ENCODE results near the gene SLC35F1. TPM values are rescaled to one million over a fixed set of nuclear protein-coding genes. Genes with fewer than 3 reads are reported as not detected.

Gene SLC35F1
- total and polyA plus RNA-seq, 10 of the 15 experiments (the other 5 are each of a cell fraction or from before 2014, with no cell fraction given), result 0.01 TPM; not detected in 9

- FAIRE-seq (no peak), ATAC-seq (no peak), DNase-seq (ENCODE audit: low read depth, low spot score) (no peak)
- Histone ChIP-seq H3K79me2 (ENCODE audit: control insufficient read depth, insufficient read depth, low read length) (no peaks in the 10 kb centered on the region), H2AFZ (ENCODE audit: control insufficient read depth, low read depth, low read length) (no peak overlapping the region), H3K4me2 (ENCODE audit: control insufficient read depth, insufficient read depth) (no peak overlapping the region), H4K20me1 (ENCODE audit: control insufficient read depth, insufficient read depth) (no peaks in the 10 kb centered on the region), H3K4me3 (no peak overlapping the region), H3K4me1 (ENCODE audit: control insufficient read depth, insufficient read depth, low read length) (no peaks in the 10 kb centered on the region), H3K27me3 (replicated peaks in 1 of 2; ENCODE audit: control insufficient read depth in 2 of 2, insufficient read depth in 2 of 2, low read length in 1 of 2) (no peaks in the 10 kb centered on the region; a peak in 1 of 4 replicates), H3K9me3 (replicated peaks; ENCODE audit: control insufficient read depth, insufficient read depth, low read length) (no peaks in the 10 kb centered on the region), H3K9ac (ENCODE audit: control insufficient read depth, insufficient read depth, low read length) (no peak overlapping the region), H3K36me3 (ENCODE audit: control insufficient read depth in 2 of 2, insufficient read depth in 2 of 2, low read length in 1 of 2) (no peaks in the 10 kb centered on the region), H3K27ac (ENCODE audit: control insufficient read depth, insufficient read depth) (no peak overlapping the region)
- ChIA-PET SMC1A (ENCODE audit: uncharacterized antibody, unreplicated experiment) (interaction anchor here (0.7 kb wide), 1 partner anchor 566 kb away, joined by 3 read pairs; no protein-coding TSS in a partner anchor), POLR2A (no interaction called here), RAD21 (ENCODE audit: unreplicated experiment) (no interaction called here), CTCF (no interaction called here)
- intact Hi-C loops (cut with micrococcal nuclease; ENCODE audit: unreplicated experiment) (no loop called here), in situ Hi-C loops (cut with MboI) (no loop called here)
- no TSS peak for BruUV-seq (replicated peaks)
- TF ChIP-seq RCOR1 (conservative IDR thresholded peaks at IDR 0.05; ENCODE audit: low read depth, low read length) (no peak), RAD21 (IDR thresholded peaks at IDR 0.05; ENCODE audit: insufficient read depth, low read depth, low read length) (no peak), BMI1 (IDR thresholded peaks at IDR 0.05; ENCODE audit: borderline replicate concordance) (no peak)
- WGBS (ENCODE audit: insufficient coverage, insufficient replicate concordance, low lambda C conversion rate, missing lambda C conversion rate), result 72% methylated on average over 2 of the region's 2 CpGs
Measured at GRCh38 chr6:118016532-118016931, 109.5 kb downstream of the SLC35F1 start.

DNA sequence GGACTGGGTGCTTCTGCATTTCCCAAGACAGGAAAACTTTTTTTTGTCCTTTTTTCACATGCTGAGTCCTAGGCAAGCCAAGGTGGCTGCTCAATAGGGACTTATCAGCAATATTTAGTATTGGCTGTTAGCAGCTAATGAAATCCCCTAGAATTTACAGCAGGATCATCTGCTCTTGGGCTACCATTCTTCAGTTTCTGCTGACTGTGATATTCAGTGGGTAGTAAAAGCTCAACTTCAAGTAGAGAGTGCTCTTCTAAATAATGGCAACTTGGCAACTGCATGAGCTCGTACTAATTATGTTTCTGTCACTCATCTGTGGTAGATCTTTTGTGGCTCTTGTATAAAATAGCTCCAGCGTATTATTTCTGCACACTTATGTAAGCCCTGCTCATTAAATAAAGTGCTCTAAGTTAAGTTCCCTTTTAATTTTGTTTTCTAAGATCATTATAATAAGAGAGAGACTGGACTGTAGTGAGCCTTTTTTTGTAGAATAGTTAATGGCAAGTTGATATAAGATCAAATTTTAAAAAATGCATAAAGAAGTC lies 110.3 kb downstream of the SLC35F1 start:
- no peak for ATAC-seq
- H4K20me1 ChIP-seq (ENCODE audit: control insufficient read depth, insufficient read depth), result no peaks in the 10 kb centered on the region
- H3K36me3 ChIP-seq (ENCODE audit: control insufficient read depth in 2 of 2, insufficient read depth in 2 of 2, low read length in 1 of 2), result no peaks in the 10 kb centered on the region
- no TSS peak for BruUV-seq (replicated peaks)
- in situ Hi-C loops (cut with MboI), result no loop called here
- ChIA-PET POLR2A (no interaction called here), CTCF (no interaction called here), SMC1A (ENCODE audit: uncharacterized antibody, unreplicated experiment) (interaction anchor here (0.6 kb wide), 1 partner anchor 65 kb away, joined by 5 read pairs; no protein-coding TSS in a partner anchor), RAD21 (ENCODE audit: unreplicated experiment) (no interaction called here)
- H3K4me3 ChIP-seq, result no peak overlapping the region
- intact Hi-C loops (cut with micrococcal nuclease; ENCODE audit: unreplicated experiment), result no loop called here
- no peaks in the 10 kb centered on the region for H3K4me1 ChIP-seq (ENCODE audit: control insufficient read depth, insufficient read depth, low read length)
- 0% methylated on average over 2 of the region's 2 CpGs for WGBS (ENCODE audit: insufficient coverage, insufficient replicate concordance, low lambda C conversion rate, missing lambda C conversion rate)
- H3K9ac ChIP-seq (ENCODE audit: control insufficient read depth, insufficient read depth, low read length), result no peak overlapping the region
- no peak for TF ChIP-seq IRF4 (IDR thresholded peaks at IDR 0.05; ENCODE audit: low read depth, low read length)
- no peak for TF ChIP-seq TCF7 (IDR thresholded peaks at IDR 0.05; ENCODE audit: borderline replicate concordance)
- no peak for TF ChIP-seq ZNF207 (IDR thresholded peaks at IDR 0.05; ENCODE audit: borderline replicate concordance)
- no peak for TF ChIP-seq NKRF (conservative IDR thresholded peaks at IDR 0.05)
- TF ChIP-seq, protein P1, sequence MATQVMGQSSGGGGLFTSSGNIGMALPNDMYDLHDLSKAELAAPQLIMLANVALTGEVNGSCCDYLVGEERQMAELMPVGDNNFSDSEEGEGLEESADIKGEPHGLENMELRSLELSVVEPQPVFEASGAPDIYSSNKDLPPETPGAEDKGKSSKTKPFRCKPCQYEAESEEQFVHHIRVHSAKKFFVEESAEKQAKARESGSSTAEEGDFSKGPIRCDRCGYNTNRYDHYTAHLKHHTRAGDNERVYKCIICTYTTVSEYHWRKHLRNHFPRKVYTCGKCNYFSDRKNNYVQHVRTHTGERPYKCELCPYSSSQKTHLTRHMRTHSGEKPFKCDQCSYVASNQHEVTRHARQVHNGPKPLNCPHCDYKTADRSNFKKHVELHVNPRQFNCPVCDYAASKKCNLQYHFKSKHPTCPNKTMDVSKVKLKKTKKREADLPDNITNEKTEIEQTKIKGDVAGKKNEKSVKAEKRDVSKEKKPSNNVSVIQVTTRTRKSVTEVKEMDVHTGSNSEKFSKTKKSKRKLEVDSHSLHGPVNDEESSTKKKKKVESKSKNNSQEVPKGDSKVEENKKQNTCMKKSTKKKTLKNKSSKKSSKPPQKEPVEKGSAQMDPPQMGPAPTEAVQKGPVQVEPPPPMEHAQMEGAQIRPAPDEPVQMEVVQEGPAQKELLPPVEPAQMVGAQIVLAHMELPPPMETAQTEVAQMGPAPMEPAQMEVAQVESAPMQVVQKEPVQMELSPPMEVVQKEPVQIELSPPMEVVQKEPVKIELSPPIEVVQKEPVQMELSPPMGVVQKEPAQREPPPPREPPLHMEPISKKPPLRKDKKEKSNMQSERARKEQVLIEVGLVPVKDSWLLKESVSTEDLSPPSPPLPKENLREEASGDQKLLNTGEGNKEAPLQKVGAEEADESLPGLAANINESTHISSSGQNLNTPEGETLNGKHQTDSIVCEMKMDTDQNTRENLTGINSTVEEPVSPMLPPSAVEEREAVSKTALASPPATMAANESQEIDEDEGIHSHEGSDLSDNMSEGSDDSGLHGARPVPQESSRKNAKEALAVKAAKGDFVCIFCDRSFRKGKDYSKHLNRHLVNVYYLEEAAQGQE (IDR thresholded peaks at IDR 0.05; ENCODE audit: low read depth, low read length), result no peak
- TF ChIP-seq ZNF24 (IDR thresholded peaks at IDR 0.05), result no peak
- no peak for TF ChIP-seq SUPT20H (IDR thresholded peaks at IDR 0.05; ENCODE audit: borderline replicate concordance, control insufficient read depth, low read depth, low read length)
- TF ChIP-seq ZNF622 (IDR thresholded peaks at IDR 0.05), result no peak
- no peak for TF ChIP-seq RBBP5 (conservative IDR thresholded peaks at IDR 0.05)
- H3K79me2 ChIP-seq (ENCODE audit: control insufficient read depth, insufficient read depth, low read length), result no peaks in the 10 kb centered on the region
- H3K9me3 ChIP-seq (replicated peaks; ENCODE audit: control insufficient read depth, insufficient read depth, low read length), result no peaks in the 10 kb centered on the region
- FAIRE-seq, result no peak
- H3K4me2 ChIP-seq (ENCODE audit: control insufficient read depth, insufficient read depth), result no peak overlapping the region
- H3K27ac ChIP-seq (ENCODE audit: control insufficient read depth, insufficient read depth), result no peak overlapping the region
- DNase-seq (ENCODE audit: low read depth, low spot score), result no peak
- no peak overlapping the region for H2AFZ ChIP-seq (ENCODE audit: control insufficient read depth, low read depth, low read length)
- no peaks in the 10 kb centered on the region; a peak in 1 of 4 replicates for H3K27me3 ChIP-seq (replicated peaks in 1 of 2; ENCODE audit: control insufficient read depth in 2 of 2, insufficient read depth in 2 of 2, low read length in 1 of 2)
